HG03469 (cell line): ENCODE data around the gene SURF4.
"Not testable (repeated sequence)": the region's sequence is repeated elsewhere in the genome, so short reads cannot be mapped to it uniquely, and the experiment has no call there.

Experiments used
- ATAC-seq: cut with Tn5 transposase; IDR thresholded peaks from one replicate; pipeline ENCODE4 v1.9.1; 2021; ENCODE audit warnings: mild to moderate bottlenecking, moderate library complexity, moderate number of reproducible peaks; ENCODE audit not compliant: unreplicated experiment

Gene SURF4

DNA sequence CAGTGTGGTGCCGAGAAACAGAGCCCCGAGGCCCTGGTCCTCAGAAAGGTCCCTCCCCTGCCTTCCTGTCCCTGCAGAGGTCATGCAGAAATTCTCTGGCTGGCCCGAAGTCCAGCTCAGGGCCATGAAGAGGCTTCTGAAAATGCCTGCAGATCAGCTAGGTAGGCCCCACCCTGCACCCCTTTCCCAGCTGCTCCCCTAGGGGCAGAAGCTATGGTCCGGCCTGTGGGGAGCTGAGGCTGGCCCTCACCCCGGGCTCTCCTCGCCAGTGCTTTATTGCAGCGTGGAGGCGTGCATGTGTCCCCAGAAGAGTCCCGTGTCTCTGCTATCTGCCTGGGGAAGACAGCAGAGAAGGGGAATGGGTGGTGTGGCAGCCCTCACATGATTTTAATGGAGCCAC, 22.0 kb upstream of the SURF4 start:
- ATAC-seq: no peak

DNA sequence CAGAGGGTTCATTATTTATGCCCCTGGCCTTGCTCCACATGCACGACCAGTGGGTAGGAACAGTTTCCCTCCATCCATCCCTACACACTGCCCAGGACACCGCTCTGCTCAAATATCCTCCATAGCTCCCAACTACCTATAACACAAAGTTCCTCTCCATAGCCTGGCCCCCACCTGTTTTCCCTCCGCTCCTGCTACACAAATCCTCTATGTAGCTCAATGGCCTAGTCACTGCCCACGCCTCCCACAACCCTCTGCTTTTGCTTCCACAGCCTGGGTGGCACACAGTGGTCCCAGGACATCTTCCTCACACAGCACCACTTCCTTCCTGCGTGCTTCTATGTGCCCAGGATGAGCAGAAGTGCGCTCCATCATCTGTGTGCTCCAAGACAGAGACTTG, 21.5 kb upstream of the SURF4 start:
- no peak for ATAC-seq

DNA sequence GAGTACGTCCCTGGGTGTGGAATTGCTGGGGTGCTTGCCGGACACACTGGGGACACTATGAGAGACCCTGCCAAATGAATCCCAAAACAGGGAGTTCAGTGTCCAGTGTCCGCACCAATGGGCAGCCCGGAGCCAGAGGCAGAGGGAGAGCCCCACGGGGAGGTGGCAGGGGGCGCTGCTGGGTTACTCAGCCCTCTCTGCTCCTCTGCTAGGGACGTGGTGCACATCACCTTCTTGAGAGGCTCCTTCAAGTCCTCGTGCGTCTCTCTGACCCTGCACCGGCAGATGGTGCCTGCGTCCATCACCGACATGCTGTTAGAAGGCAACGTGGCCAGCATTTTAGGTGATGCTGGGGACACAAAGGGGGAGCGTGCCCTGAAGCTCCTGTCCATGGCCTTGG, 21.1 kb upstream of the SURF4 start:
- ATAC-seq: no peak

DNA sequence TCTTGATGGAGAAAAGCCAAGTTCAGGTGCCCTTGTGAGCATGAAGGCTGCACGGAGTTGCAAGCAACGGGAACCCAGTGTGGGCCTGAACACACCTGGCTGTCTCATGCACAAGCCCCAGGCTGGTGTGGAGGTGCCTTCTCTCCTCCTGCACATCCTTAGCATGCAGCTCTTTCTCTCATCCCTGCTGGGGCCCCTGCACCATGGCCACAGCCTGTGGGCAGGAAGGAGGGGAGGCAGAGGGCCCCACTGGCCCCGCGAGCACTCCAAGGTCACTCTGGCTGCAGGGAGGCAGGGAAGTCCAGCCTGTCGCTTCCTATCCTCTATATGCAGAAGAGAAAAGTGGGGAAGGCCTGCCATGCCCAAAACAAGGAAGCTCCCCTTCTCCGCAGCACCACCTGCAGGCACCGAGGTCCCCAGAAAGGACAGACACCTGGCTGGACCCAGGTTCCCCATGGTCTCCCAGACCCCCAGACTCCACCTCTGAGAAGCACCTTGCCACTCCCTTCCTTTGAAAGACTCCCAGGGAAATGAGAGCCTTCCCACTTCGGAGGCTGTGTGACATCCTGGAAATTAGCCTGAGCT, 18.9 kb upstream of the SURF4 start:
- ATAC-seq: no peak

DNA sequence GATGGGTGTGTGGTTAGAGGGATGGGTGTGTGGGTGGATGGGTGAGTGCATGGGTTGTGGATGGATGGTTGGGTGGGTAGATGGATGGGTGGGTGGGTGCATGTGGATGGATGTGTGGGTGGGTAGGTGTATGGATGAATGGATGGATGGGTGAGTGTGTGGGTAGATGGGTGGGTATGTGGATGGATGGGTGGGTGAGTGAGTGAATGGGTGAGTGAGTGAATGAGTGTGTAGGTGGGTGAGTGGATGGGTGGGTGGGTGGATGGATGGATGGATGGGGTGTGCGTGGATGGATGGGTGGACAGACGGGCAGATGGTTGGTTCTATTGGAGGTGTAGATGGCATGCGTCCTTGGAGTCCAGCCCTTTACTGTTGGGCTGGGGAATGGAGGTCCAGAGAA, 17.5 kb upstream of the SURF4 start:
- no peak for ATAC-seq

DNA sequence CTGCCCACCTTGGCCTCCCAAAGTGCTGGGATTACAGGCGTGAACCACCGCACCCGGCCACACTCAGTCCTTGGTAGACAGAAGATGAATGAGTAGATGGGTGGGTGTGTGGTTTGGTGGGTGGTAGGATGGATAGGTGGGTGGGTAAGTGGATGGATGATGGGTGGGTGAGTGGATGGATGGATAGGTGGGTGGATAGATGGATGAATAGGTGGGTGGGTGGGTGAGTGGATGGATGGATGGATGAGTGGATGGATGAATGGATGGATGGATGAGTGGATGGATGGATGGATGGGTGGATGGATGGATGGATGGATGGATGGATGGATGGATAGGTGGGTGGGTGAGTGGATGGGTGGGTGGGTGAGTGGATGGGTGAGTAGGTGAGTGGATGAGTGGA, 16.4 kb upstream of the SURF4 start:
- not testable (repeated sequence) for ATAC-seq

DNA sequence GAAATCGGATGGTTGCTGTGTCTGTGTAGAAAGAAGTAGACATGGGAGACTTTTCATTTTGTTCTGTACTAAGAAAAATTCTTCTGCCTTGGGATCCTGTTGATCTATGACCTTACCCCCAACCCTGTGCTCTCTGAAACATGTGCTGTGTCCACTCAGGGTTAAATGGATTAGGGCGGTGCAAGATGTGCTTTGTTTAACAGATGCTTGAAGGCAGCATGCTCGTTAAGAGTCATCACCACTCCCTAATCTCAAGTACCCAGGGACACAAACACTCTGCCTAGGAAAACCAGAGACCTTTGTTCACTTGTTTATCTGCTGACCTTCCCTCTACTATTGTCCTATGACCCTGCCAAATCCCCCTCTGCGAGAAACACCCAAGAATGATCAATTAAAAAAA, 15.6 kb upstream of the SURF4 start:
- not testable (repeated sequence) for ATAC-seq

DNA sequence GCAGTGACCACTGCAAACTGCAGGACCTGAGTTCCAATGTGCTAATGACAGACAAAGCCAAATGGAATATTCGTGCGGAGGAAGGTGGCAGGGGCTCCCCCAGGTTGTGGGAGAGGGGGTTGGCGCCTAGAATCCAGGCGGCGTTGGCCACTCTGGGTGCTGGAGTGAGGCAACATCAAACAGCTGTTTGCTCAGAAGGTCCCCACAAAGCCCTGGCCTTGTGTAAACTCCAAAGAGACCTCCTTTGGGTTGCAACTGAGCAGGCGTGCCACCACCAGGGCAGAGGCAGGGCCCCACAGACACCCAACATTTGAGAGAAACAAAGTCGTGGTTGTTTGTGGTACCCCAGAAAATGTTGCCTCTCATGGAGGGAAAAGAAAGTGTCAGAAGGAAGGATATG, 14.9 kb upstream of the SURF4 start:
- ATAC-seq: no peak

DNA sequence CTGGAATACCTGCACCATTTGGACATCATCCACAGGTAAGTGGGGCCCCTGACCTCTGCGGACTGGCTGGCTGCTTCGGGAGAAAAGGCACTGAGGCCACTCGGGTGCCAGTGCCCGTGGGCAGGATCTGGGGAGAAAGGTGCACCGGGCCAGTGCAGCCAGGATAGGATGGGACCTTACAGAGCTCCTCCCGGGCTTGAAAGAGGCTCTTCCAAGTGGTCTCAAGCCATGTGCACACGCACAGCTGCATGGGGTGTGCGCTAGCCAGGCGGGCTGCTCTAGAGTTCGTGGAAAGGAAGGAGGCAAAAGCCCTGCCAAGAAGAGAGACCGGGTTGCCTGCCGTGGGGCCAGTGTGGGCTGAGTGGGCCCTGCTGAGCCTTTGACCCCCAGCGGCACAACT, 13.7 kb upstream of the SURF4 start:
- ATAC-seq: no peak

DNA sequence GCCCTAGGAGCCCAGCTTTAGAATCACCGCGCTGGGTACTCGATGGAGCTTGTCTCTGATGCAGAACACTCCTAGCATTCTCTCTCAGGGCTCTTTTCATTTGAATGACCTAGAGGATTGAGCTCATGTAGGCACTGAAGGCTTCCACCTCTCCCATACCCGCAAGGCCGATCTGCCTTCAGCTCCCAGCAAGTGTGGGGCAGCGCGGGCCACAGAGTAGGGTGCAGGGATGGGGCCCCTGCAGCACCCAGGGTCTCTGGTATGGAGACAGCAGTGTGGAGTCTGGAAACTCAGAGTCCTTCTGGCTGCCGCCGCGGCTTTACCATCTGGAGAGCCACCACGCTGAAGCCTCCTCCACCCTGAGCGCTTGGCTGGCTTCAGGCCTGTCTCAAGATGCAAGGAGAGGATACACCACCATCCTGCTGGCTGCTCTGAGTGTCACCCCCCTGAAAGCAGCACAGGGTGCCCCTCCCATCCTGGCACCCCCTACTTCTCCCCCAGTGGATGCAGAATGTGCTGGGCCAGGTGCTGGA, 13.2 kb upstream of the SURF4 start:
- ATAC-seq: no peak

DNA sequence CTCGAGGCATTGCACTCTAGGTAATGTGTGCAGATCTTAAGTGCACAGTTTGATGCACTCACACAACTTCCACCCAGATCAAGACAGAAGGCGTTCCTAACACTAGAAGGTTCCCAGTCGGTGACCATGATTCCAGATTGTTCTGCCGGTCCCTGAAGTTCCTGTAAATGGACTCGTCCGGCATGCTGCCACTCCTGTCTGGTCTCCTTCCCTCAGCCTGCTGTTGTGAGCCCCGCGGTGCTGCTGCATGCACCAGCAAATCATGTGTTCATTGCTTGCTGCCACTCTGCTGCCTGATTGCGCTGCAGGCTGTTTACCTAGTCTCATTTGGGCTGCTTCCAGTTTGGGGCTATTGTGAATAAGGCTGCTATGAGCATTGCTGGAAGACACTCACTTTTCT, 11.8 kb upstream of the SURF4 start:
- ATAC-seq: no peak

DNA sequence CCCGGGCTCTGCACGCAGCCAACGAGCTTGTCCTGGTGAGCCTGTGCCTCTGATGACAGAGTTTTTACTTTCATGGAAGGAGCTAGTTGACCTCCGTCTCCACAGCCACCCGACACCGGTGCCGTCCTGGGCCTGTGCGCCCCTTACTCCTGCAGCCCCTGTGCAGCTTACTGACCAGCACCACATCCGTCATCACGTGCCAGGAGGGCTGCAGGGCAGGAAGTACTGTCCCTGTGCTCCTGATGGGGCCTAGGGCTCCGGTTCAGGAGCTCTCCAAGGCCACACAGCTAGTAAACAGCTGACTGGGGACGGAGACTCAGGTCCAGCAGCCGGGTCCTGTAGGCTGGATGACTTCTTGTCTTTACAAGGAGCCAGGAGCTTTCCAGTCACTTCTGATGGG, 10.5 kb upstream of the SURF4 start:
- no peak for ATAC-seq

DNA sequence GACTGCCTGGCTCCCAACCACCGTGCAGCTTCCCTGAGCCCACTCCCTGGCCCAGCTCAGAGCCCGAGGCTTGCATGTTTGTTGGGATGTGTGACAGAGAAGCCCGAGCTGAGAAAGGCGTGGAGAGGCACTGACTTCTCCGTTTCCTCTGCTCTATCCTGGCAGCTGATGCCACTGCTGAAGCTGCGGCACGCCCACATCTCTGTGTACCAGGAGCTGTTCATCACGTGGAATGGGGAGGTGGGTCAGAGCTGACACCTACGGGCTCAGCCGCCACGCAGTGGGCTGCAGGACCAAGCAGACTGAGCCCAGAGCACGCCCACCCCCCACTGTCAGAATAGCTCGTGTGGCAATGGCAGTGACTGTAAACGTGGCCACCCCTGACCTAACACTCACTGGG, 9.6 kb upstream of the SURF4 start:
- ATAC-seq: no peak

DNA sequence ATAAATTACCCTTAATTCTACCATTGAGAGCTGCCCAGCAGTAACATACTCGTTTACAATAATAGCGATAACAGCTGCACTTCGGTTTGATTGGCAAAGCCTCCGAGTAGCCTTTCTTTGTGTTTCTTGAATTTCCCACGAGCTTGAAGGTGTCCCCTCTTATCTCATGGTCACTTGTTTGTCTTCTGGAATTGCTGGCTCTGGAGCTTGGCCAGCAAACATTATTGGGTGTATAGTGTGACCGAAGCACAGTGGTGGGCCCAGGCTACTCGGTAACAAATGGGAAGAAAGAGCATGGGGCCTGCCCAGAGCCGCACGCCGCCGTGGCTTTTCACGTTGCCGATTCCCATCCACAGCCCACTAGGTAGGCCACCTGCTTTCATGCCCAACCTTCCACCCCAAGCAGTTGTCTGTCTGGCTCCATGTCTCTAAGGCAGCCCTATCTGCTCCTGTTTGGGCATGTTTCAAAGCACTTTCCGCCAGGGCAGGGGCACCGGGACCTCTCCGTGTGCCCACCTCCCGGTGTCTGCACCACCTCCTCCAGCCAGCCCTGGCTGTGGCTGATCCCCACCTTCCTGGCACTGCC, 9.0 kb upstream of the SURF4 start:
- ATAC-seq: no peak

DNA sequence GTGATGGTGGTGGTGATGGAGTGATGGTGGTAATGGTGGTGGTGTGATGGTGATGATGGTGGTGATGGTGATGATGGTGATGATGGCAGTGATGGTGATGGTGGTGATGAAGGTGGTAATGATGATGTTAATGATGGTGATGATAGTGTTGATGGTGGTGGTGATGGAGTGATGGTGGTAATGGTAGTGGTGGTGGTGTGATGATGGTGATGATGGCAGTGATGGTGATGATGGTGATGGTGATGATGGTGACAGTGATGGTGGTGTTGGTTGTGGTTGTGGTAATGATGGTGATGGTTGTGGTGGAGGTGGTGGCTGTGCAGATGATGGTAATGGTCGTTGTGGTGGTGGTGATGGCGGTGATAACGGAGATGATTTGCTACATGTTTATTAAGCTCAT, 7.6 kb upstream of the SURF4 start:
- ATAC-seq: no peak

DNA sequence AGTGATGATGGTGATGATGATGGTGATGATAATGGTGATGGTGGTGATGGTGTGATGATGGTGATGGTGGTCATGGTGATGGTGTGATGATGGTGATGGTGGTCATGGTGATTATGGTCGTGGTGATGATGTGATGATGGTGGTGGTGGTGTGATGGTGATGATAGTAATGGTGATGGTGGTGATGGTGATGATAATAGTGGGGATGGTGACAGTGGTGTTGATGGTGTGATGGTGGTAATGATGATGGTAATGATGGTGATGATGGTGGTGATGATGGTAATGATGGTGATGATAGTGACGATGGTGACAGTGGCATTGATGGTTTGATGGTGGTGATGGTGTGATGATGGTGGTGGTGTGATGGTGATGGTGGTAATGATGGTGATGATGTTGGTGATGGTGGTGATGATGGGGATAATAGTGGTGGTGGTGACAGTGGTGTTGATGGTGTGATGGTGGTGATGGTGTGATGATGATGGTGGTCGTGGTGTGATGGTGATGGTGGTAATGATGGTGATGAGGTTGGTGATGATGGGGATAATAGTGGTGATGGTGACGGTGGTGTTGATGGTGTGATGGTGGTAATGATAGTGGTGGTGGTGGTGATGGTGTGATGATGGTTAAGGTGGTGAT, 6.8 kb upstream of the SURF4 start:
- ATAC-seq: no peak

DNA sequence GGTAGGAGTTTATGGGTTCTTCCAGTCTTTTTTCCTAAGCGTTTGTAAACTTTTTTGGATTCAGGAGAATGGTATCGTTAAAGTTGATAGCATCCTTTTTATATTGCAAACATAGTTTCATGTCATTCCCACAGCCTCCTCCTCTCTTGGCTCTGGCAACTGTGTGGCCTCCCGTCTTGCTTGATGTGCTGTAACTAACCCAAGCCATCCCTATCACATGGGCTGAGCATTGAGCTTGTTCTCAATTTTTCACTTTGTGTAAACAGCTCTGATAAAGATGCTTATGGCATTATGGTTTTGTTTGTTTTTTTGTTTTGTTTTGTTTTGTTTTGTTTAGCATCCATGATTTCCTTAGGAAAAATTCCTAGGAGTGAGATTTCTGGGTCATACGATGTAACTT, 4.9 kb upstream of the SURF4 start:
- no peak for ATAC-seq

DNA sequence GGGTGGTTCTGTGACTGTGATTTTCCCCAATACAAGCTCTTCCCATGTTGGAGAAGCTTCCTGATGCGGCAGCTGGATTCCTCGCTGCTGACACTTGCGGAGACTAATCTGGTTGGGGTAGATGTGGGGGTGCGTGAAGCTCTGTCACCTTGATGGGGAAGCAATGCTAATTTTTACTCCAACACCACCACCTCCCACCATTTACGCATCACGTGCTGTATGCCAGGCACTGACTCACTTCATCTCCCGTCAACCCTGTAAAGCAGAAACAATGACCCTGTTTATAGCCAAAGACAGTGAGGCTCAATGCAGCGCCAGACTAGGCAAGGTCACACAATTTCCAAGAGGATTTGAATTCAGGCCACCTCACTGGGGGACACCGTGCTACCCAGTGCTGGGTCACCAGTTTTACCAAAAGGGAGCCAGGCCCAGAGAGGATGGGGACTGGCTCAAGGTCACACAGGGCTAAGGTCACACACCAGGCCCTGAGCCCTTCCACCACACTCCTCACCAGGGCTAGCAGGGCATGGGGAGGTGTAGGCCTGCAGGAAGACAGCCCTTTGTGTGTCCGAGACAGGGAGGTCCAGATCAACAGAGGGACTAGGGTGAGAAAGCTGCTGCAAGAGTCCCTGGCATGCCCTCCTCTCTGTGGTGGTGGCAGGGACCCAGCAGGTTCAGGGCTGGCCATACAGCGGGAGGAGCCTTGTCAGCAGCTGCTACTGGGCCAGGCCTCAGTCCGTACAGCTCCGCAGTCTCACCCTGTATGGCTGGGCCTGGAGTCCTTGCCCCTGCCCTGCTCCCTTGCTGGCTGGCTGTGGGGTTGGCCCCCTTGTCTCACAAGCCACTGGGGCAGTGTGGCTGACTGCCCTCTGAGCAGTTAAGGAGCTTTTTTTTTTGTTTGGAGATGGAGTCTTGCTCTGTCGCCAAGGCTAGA, 3.6 kb upstream of the SURF4 start:
- no peak for ATAC-seq

DNA sequence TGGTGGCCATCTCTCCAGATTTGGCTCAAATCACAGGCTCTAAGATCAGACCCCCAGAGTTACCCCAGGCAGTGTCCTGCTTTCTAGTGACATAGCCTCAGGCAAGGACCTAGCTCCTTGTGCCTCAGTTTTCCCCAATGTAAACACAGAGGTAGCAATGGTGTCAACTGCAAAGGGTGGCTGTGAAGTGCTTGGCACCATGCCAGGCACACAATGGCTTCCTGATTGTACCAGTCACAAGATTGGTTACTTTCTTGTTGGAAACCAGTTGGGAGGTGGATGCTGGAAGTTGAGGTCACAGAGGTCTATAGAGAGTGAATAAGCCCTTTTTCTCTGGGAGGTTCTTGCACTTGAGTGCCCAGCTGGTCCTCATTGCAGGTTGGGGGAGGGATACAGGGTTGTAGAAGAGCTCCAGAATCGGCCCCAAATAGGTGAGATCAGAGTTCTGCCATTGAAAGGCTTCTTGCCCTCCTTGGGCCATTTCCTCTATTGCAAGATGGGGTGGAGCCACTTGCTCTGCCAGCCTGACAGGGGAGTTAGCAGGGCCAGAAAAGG, 2.6 kb upstream of the SURF4 start:
- ATAC-seq: no peak

DNA sequence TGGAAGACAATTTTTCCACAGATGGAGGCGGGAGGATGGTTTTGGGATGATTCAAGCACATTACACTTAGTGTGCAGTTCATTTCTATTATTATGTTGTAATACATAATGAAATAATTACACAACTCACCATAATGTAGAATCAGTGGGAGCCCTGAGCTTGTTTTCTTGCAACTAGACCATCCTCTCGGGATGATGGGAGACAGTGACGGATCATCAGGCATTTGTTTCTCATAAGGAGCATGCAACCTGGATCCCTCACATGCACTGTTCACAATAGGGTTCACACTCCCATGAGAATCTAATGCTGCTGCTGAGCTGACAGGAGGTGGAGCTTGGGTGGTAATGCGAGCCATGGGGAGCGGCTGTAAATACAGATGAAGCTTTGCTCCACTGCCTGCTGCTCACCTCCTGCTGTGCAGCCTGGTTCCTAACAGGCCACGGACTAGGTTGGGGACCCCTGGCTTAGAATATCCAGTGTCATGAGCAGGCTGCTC, 1.9 kb upstream of the SURF4 start:
- ATAC-seq: no peak

DNA sequence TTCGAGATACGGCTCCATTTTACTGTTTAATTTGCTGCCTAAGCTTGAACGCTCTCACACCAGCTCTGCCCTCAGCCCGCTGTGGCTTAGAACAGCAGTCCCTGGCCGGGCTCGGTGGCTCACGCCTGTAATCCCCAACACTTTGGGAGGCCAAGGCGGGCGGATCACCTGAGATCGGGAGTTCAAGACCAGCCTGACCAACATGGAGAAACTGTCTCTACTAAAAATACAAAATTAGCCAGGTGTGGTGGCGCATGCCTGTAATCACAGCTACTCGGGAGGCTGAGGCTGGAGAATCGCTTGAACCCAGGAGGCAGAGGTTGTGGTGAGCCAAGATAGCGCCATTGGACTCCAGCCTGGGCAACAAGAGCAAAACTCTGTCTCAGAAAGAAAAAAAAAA, 1.4 kb upstream of the SURF4 start:
- ATAC-seq: not testable (repeated sequence)
